Measurements from ENCODE around the gene PDS5B. TPM values are rescaled to one million over a fixed set of nuclear protein-coding genes. Genes with fewer than 3 reads are reported as not detected.
"Not testable (repeated sequence)": the region's sequence is repeated elsewhere in the genome, so short reads cannot be mapped to it uniquely, and the experiment has no call there.

PDS5B gene
- total and polyA plus RNA-seq, 10 donors, result 4.5 to 65.9 (median 50.9) TPM

- Histone ChIP-seq H3K27ac (peak overlapping the region in 5 of 8 donors; percentile 28 to 54 (median 49)), H3K4me3 (no peak overlapping the region), H3K27me3 (replicated peaks in 1 of 7) (no peaks in the 10 kb centered on the region), H3K9me3 (peaks cover 0 to 18% (median 8%) of the 10 kb centered on the region in 8 donors), H3K36me3 (peaks cover 0 to 60% (median 7%) of the 10 kb centered on the region in 6 donors), H3K4me1 (peaks cover 0 to 10% (median 0%) of the 10 kb centered on the region in 6 donors)
- DNase-seq, result no peak
- no peak for TF ChIP-seq POLR2A (IDR thresholded peaks at IDR 0.05)
- no peak for TF ChIP-seq CTCF (IDR thresholded peaks at IDR 0.05 in 8 of 11, conservative IDR thresholded peaks at IDR 0.05 in 3 of 11)
- TF ChIP-seq POLR2AphosphoS5 (IDR thresholded peaks at IDR 0.05), result no peak
- 66 to 93% (median 78%) methylated on average over 2 of the region's 2 CpGs for WGBS, 5 donors
- intact Hi-C loops (cut with DNase I; ENCODE audit: low total_unique reads), result no loop called here
Measured at GRCh38 chr13:32720026-32720425, 133.8 kb downstream of the PDS5B start.

GRCh38 chr13:32721131-32722034 lies 135.1 kb downstream of the PDS5B start:
- H3K36me3 ChIP-seq, result peaks cover 0 to 51% (median under 1%) of the 10 kb centered on the region in 6 donors
- peaks cover 0 to 12% (median 4%) of the 10 kb centered on the region in 8 donors for H3K9me3 ChIP-seq
- peaks cover 0 to 14% (median 2%) of the 10 kb centered on the region in 6 donors for H3K4me1 ChIP-seq
- intact Hi-C loops (cut with DNase I; ENCODE audit: low total_unique reads); H3K4me3 ChIP-seq; DNase-seq; H3K27me3 ChIP-seq (replicated peaks in 1 of 7); H3K27ac ChIP-seq: not testable (repeated sequence)
- WGBS, 5 donors, result 95 to 99% (median 97%) methylated on average over 34 to 56 of the region's 58 CpGs

GRCh38 chr13:32722340-32722739 lies 136.1 kb downstream of the PDS5B start:
- intact Hi-C loops (cut with DNase I; ENCODE audit: low total_unique reads), result no loop called here

GRCh38 chr13:32723987-32724386 lies 137.7 kb downstream of the PDS5B start:
- H3K36me3 ChIP-seq, result peaks cover 0 to 42% (median 0%) of the 10 kb centered on the region in 6 donors
- H3K9me3 ChIP-seq, result peaks cover 0 to 12% (median 4%) of the 10 kb centered on the region in 8 donors
- no peak for DNase-seq
- intact Hi-C loops (cut with DNase I; ENCODE audit: low total_unique reads), result no loop called here
- no peaks in the 10 kb centered on the region for H3K27me3 ChIP-seq (replicated peaks in 1 of 7)
- H3K4me3 ChIP-seq, result no peak overlapping the region
- TF ChIP-seq POLR2AphosphoS5 (IDR thresholded peaks at IDR 0.05) (no peak), CTCF (IDR thresholded peaks at IDR 0.05 in 8 of 11, conservative IDR thresholded peaks at IDR 0.05 in 3 of 11) (no peak), POLR2A (IDR thresholded peaks at IDR 0.05) (no peak)
- H3K27ac ChIP-seq, result peak overlapping the region in 1 of 8 donors; percentile 2
- WGBS, 5 donors, result 75 to 83% (median 78%) methylated on average over 3 of the region's 3 CpGs
- H3K4me1 ChIP-seq, result peaks cover 0 to 21% (median 5%) of the 10 kb centered on the region in 6 donors

More at GRCh38 chr13:32722340-32722739, 136.1 kb downstream of the PDS5B start:
- H3K4me3 ChIP-seq, result no peak overlapping the region
- TF ChIP-seq POLR2AphosphoS5 (IDR thresholded peaks at IDR 0.05) (no peak), CTCF (IDR thresholded peaks at IDR 0.05 in 8 of 11, conservative IDR thresholded peaks at IDR 0.05 in 3 of 11) (no peak)
- H3K9me3 ChIP-seq, result peaks cover 0 to 12% (median 4%) of the 10 kb centered on the region in 8 donors
- H3K27me3 ChIP-seq (replicated peaks in 1 of 7), result no peaks in the 10 kb centered on the region
- WGBS, 5 donors, result 94 to 100% (median 97%) methylated on average over 2 of the region's 2 CpGs
- DNase-seq, result no peak
- H3K4me1 ChIP-seq, result peaks cover 0 to 21% (median 5%) of the 10 kb centered on the region in 6 donors
- H3K27ac ChIP-seq, result no peak overlapping the region
- peaks cover 0 to 50% (median 0%) of the 10 kb centered on the region in 6 donors for H3K36me3 ChIP-seq

All from spleen (tissue), 11 donors.